MM.1S (cell line): ENCODE measurements around the gene ZC2HC1C.

ENCODE experiments used
- DNase-seq: peaks from one replicate; pipeline ENCODE4 v3.0.0-alpha.2; 2015
- H2AFZ ChIP-seq: fragments of 300-600 bp; sonication (generic); 2 replicates; pipeline ENCODE4 v1.6.0; 2016; ENCODE audit warnings: antibody characterized with exemption, low read length
- H3F3A ChIP-seq: fragments of 300-600 bp; sonication (generic); 2 replicates; pipeline ENCODE4 v1.6.1; 2016; ENCODE audit warnings: mild to moderate bottlenecking, antibody characterized with exemption, low read length, moderate library complexity, mixed read lengths; ENCODE audit not compliant: insufficient read depth
- H3K27ac ChIP-seq: fragments of 300-600 bp; sonication (generic); 2 replicates; pipeline ENCODE4 v1.5.1; 2016; ENCODE audit warnings: mild to moderate bottlenecking, low read length
- H3K27me3 ChIP-seq: fragments of 300-600 bp; sonication (generic); replicated peaks from 2 replicates; pipeline ENCODE4 v1.6.0; 2016; ENCODE audit warnings: low read length; ENCODE audit not compliant: insufficient read depth
- H3K36me3 ChIP-seq: fragments of 300-600 bp; sonication (generic); replicated peaks from 2 replicates; pipeline ENCODE4 v1.6.1; 2016; ENCODE audit warnings: mild to moderate bottlenecking, low read length, mixed read lengths; ENCODE audit not compliant: insufficient read depth
- H3K4me1 ChIP-seq: fragments of 300-600 bp; sonication (generic); 2 replicates; pipeline ENCODE4 v1.6.1; 2016; ENCODE audit warnings: low read length, mixed read lengths
- H3K4me2 ChIP-seq: fragments of 300-600 bp; sonication (generic); 2 replicates; pipeline ENCODE4 v1.6.0; 2016; ENCODE audit warnings: low read depth, low read length
- H3K4me3 ChIP-seq: fragments of 300-600 bp; sonication (generic); 2 replicates; pipeline ENCODE4 v1.5.1; 2016; ENCODE audit warnings: low read length, mixed read lengths
- H3K79me2 ChIP-seq: fragments of 300-600 bp; sonication (generic); 2 replicates; pipeline ENCODE4 v1.6.1; 2016; ENCODE audit warnings: mixed run types, low read length, mixed read lengths
- H3K9ac ChIP-seq: fragments of 300-600 bp; sonication (generic); 2 replicates; pipeline ENCODE4 v1.6.1; 2016; ENCODE audit warnings: low read length, mixed read lengths
- H3K9me2 ChIP-seq: fragments of 300-600 bp; sonication (generic); replicated peaks from 2 replicates; pipeline ENCODE4 v1.6.1; 2016; ENCODE audit warnings: mild to moderate bottlenecking, low read length, mixed read lengths; ENCODE audit not compliant: insufficient read depth
- H3K9me3 ChIP-seq: fragments of 300-600 bp; sonication (generic); replicated peaks from 2 replicates; pipeline ENCODE4 v1.6.1; 2016; ENCODE audit warnings: mild to moderate bottlenecking, low read length, mixed read lengths; ENCODE audit not compliant: insufficient read depth
- H4K20me1 ChIP-seq: fragments of 300-600 bp; sonication (generic); 2 replicates; pipeline ENCODE4 v1.6.1; 2016; ENCODE audit warnings: mild to moderate bottlenecking, low read length, moderate library complexity, mixed read lengths; ENCODE audit not compliant: insufficient read depth
- EZH2 ChIP-seq: fragments of 300-600 bp; sonication (generic); optimal IDR thresholded peaks from 2 replicates; pipeline ENCODE3; 2017; ENCODE audit warnings: low read depth, mild to moderate bottlenecking, antibody characterized with exemption, low read length, mixed read lengths
- EZH2phosphoT487 ChIP-seq: fragments of 300-600 bp; sonication (generic); IDR thresholded peaks from 2 replicates; pipeline ENCODE4 v1.6.1; 2018; ENCODE audit warnings: antibody characterized with exemption, low read length
- TF ChIP-seq, protein P1 (sequence below): fragments of 300-600 bp; sonication (generic); IDR thresholded peaks from 2 replicates; pipeline ENCODE4 v1.5.1; 2016; ENCODE audit warnings: antibody characterized with exemption, low read length, mixed read lengths

Gene ZC2HC1C

GRCh38 chr14:75096959-75097358 is 27.5 kb downstream of the ZC2HC1C start:
- Histone ChIP-seq H3K27me3 (no peaks in the 10 kb centered on the region), H3K4me1 (no peaks in the 10 kb centered on the region), H3K79me2 (no peaks in the 10 kb centered on the region), H3K9me3 (no peaks in the 10 kb centered on the region), H3K27ac (no peak overlapping the region), H3K4me2 (no peak overlapping the region), H2AFZ (no peak overlapping the region), H4K20me1 (no peaks in the 10 kb centered on the region), H3K9ac (no peak overlapping the region), H3K36me3 (no peaks in the 10 kb centered on the region), H3K9me2 (no peaks in the 10 kb centered on the region), H3K4me3 (no peak overlapping the region), H3F3A (no peaks in the 10 kb centered on the region)
- TF ChIP-seq EZH2phosphoT487 (no peak), EZH2 (no peak)
- TF ChIP-seq, protein P1, sequence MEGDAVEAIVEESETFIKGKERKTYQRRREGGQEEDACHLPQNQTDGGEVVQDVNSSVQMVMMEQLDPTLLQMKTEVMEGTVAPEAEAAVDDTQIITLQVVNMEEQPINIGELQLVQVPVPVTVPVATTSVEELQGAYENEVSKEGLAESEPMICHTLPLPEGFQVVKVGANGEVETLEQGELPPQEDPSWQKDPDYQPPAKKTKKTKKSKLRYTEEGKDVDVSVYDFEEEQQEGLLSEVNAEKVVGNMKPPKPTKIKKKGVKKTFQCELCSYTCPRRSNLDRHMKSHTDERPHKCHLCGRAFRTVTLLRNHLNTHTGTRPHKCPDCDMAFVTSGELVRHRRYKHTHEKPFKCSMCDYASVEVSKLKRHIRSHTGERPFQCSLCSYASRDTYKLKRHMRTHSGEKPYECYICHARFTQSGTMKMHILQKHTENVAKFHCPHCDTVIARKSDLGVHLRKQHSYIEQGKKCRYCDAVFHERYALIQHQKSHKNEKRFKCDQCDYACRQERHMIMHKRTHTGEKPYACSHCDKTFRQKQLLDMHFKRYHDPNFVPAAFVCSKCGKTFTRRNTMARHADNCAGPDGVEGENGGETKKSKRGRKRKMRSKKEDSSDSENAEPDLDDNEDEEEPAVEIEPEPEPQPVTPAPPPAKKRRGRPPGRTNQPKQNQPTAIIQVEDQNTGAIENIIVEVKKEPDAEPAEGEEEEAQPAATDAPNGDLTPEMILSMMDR = no peak
- DNase-seq = no peak

DNA sequence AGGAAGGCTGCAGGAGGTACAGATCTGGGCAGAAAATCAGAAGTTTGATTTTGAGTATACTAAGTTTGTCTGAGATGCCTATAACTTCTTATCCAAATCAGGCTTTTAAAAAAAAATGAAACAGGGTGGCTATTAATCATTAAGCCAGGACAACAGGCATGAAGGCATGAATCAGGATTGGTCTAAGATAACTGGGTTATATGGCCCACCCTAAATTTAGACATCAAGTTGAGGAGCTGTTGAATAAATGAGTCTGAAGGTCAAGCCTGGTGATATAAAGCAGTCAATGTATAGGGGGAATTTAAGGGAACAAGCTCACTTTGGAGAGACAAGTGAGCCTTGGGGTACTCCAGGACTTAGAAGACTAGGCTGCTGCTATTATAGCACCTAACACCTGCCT is 28.8 kb downstream of the ZC2HC1C start:
- no peak for DNase-seq
- no peak overlapping the region for H3K27ac ChIP-seq
- no peaks in the 10 kb centered on the region for H3K27me3 ChIP-seq
- no peak overlapping the region for H3K9ac ChIP-seq
- H3K4me3 ChIP-seq = no peak overlapping the region
- no peaks in the 10 kb centered on the region for H3F3A ChIP-seq
- H4K20me1 ChIP-seq = no peaks in the 10 kb centered on the region
- no peak overlapping the region for H3K4me2 ChIP-seq
- H2AFZ ChIP-seq = no peak overlapping the region
- no peaks in the 10 kb centered on the region for H3K36me3 ChIP-seq
- TF ChIP-seq EZH2 (no peak), EZH2phosphoT487 (no peak)
- TF ChIP-seq, protein P1 = no peak
- H3K79me2 ChIP-seq = no peaks in the 10 kb centered on the region
- H3K9me3 ChIP-seq = no peaks in the 10 kb centered on the region
- no peaks in the 10 kb centered on the region for H3K9me2 ChIP-seq
- H3K4me1 ChIP-seq = no peaks in the 10 kb centered on the region

- no peaks in the 10 kb centered on the region for H3K79me2 ChIP-seq
- H3K4me3 ChIP-seq = no peak overlapping the region
- H3K36me3 ChIP-seq = no peaks in the 10 kb centered on the region
- H3K9ac ChIP-seq = no peak overlapping the region
- no peak overlapping the region for H2AFZ ChIP-seq
- no peaks in the 10 kb centered on the region for H4K20me1 ChIP-seq
- H3K27ac ChIP-seq = no peak overlapping the region
- no peaks in the 10 kb centered on the region for H3K4me1 ChIP-seq
- DNase-seq = no peak
- TF ChIP-seq EZH2 = no peak
- TF ChIP-seq, protein P1 = no peak
- no peak for TF ChIP-seq EZH2phosphoT487
- H3F3A ChIP-seq = no peaks in the 10 kb centered on the region
- H3K27me3 ChIP-seq = no peaks in the 10 kb centered on the region
- H3K9me3 ChIP-seq = no peaks in the 10 kb centered on the region
- no peak overlapping the region for H3K4me2 ChIP-seq
- H3K9me2 ChIP-seq = no peaks in the 10 kb centered on the region
Measured at GRCh38 chr14:75098682-75099081, 29.2 kb downstream of the ZC2HC1C start.
